Spleen (tissue), 11 donors: ENCODE results near the gene SMG6. TPM values are rescaled to one million over a fixed set of nuclear protein-coding genes. Genes with fewer than 3 reads are reported as not detected.

Experiments
- DNase-seq: peaks from one replicate; pipeline ENCODE4 v3.0.0-alpha.2; 2020
- H3K27ac ChIP-seq, 8 donors: fragments of 200-600 bp; sonication (generic) in 7 of 8; 1 replicate in 4 of 8; 2 replicates in 4 of 8; pipeline versions ENCODE4 v1.5.0 to v1.8.0; 2016 to 2021; ENCODE audit warnings: inconsistent platforms in 4 of 8, mild to moderate bottlenecking in 4 of 8, moderate library complexity in 1 of 8
- H3K27me3 ChIP-seq, 7 donors: fragments of 200-600 bp; sonication (generic) in 6 of 7; replicated peaks in 1 of 7; 1 replicate in 4 of 7; 2 replicates in 3 of 7; pipeline versions ENCODE4 v1.5.0 to v1.8.0; 2016 to 2021; ENCODE audit warnings: inconsistent platforms in 3 of 7, mild to moderate bottlenecking in 1 of 7
- H3K36me3 ChIP-seq, 6 donors: fragments of 200-600 bp; sonication (generic) in 5 of 6; 1 replicate in 4 of 6; 2 replicates in 2 of 6; pipeline versions ENCODE4 v1.5.0 to v1.8.0; 2016 to 2021; ENCODE audit warnings: inconsistent platforms in 2 of 6
- H3K4me1 ChIP-seq, 6 donors: fragments of 200-600 bp; sonication (generic) in 5 of 6; 1 replicate in 3 of 6; 2 replicates in 3 of 6; pipeline versions ENCODE4 v1.5.0 to v1.8.0; 2016 to 2021; ENCODE audit warnings: inconsistent platforms in 3 of 6
- H3K4me3 ChIP-seq, 8 donors: fragments of 200-600 bp; sonication (generic) in 7 of 8; 1 replicate in 4 of 8; 2 replicates in 4 of 8; pipeline versions ENCODE4 v1.5.0 to v1.8.0; 2016 to 2021; ENCODE audit warnings: inconsistent platforms in 4 of 8, mild to moderate bottlenecking in 4 of 8, moderate library complexity in 2 of 8
- H3K9me3 ChIP-seq, 8 donors: fragments of 200-600 bp; sonication (generic) in 7 of 8; 1 replicate in 4 of 8; 2 replicates in 4 of 8; pipeline versions ENCODE4 v1.5.0 to v1.8.0; 2016 to 2021; ENCODE audit warnings: inconsistent platforms in 4 of 8
- POLR2A ChIP-seq, 3 donors: fragments of 450-650 bp; IDR thresholded peaks; one replicate each; pipeline ENCODE4 v1.5.1; 2017; ENCODE audit warnings: antibody characterized with exemption in 3 of 3, mild to moderate bottlenecking in 1 of 3
- POLR2AphosphoS5 ChIP-seq, 3 donors: sonication (generic); formaldehyde crosslinking; IDR thresholded peaks; one replicate each; pipeline ENCODE4 v1.5.1; 2017; ENCODE audit warnings: antibody characterized with exemption in 3 of 3
- WGBS, 5 donors: extraction: QIAGEN DNeasy Blood & Tissue Kit in 3 of 5; methylation state at CpG; one replicate each; pipeline versions ENCODE4 v1.1.5 to v1.1.7; 2013 to 2018; 5-methylcytosine and 5-hydroxymethylcytosine counted together
- intact Hi-C: fragments of 100-400 bp; cut with DNase I; formaldehyde crosslinking; loops from one replicate; pipeline ENCODE4 v1.15.0; 2023; ENCODE audit warnings: low total_unique reads
- polyA plus RNA-seq, 3 donors: library from polyadenylated mRNA; stranded (reverse); fragments of 200-250 nt; gene quantifications; one replicate each; pipeline ENCODE4 v1.2.1, GENCODE V29; 2013
- total RNA-seq, 7 donors: library from RNA; depleted of rRNA in 3 of 7; stranded (reverse); fragments of >200 nt in 3 of 7; fragmentation: NEBNext Ultra II Directional in 4 of 7; extraction: Animal tissue kit (Norgen Biotek cat#: 25700) in 4 of 7; gene quantifications; one replicate each; pipeline versions ENCODE4 v1.1.0 to v1.2.1, GENCODE V29; 2016 to 2021
- TF ChIP-seq, protein P1 (sequence below), 11 experiments: fragments of 200-600 bp in 7 of 11; fragments of 450-650 bp in 4 of 11; sonication (generic) in 4 of 11; IDR thresholded peaks in 8 of 11; conservative IDR thresholded peaks in 3 of 11; 1 replicate in 7 of 11; 2 replicates in 4 of 11; pipeline versions ENCODE4 v1.4.0 to v1.8.0; 2016 to 2021; ENCODE audit warnings: antibody characterized with exemption in 11 of 11, inconsistent platforms in 4 of 11, mild to moderate bottlenecking in 1 of 11
- donor health status: healthy with polysubstance abuse.
- donor health status: DM: no; HTN: no; CAD: no; lungs with moderate emphysema.
- donor health status: DM: no; HTN: no; CAD: no.
- donor health status: Bipolar disorder and iron deficiency.
- donor health status: healthy.
- donor health status: DM: no; HTN: no; CAD: no.
- donor health status: DM: yes; HTN: yes; CAD: no.

SMG6 gene
- total and polyA plus RNA-seq, 10 donors: 9.7 to 44.2 (median 28.0) TPM

DNA sequence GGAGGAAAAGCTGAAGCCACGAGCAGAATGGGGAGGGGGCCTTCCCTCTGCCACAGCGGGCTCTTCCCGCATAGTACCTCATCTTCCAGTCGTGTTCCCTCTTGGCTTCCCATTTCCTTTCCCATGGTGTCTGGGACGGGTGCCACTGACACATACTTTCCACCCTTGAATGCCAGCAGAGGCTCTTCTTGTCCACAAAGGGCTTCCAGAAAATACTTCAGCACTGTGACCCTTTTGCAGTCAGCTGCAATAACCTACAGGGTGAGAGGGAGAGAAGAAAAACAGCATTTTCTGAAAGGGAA, 218.0 kb downstream of the SMG6 start:
- H3K27ac ChIP-seq: peak overlapping the region; percentile 42 to 90 (median 74)
- no peaks in the 10 kb centered on the region for H3K9me3 ChIP-seq
- DNase-seq: no peak
- TF ChIP-seq, protein P1, sequence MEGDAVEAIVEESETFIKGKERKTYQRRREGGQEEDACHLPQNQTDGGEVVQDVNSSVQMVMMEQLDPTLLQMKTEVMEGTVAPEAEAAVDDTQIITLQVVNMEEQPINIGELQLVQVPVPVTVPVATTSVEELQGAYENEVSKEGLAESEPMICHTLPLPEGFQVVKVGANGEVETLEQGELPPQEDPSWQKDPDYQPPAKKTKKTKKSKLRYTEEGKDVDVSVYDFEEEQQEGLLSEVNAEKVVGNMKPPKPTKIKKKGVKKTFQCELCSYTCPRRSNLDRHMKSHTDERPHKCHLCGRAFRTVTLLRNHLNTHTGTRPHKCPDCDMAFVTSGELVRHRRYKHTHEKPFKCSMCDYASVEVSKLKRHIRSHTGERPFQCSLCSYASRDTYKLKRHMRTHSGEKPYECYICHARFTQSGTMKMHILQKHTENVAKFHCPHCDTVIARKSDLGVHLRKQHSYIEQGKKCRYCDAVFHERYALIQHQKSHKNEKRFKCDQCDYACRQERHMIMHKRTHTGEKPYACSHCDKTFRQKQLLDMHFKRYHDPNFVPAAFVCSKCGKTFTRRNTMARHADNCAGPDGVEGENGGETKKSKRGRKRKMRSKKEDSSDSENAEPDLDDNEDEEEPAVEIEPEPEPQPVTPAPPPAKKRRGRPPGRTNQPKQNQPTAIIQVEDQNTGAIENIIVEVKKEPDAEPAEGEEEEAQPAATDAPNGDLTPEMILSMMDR (IDR thresholded peaks at IDR 0.05 in 8 of 11, conservative IDR thresholded peaks at IDR 0.05 in 3 of 11): no peak
- TF ChIP-seq POLR2A (IDR thresholded peaks at IDR 0.05) (no peak), POLR2AphosphoS5 (IDR thresholded peaks at IDR 0.05) (peak in 1 of 3 donors; percentile 47)
- H3K27me3 ChIP-seq: no peaks in the 10 kb centered on the region
- intact Hi-C loops: no loop called here
- WGBS, 5 donors: 40 to 71% (median 58%) methylated on average over 5 of the region's 5 CpGs
- H3K4me1 ChIP-seq: peaks cover 66 to 98% (median 82%) of the 10 kb centered on the region in 6 donors
- H3K4me3 ChIP-seq: no peak overlapping the region
- H3K36me3 ChIP-seq: peaks cover 0 to 34% (median 13%) of the 10 kb centered on the region in 6 donors

DNA sequence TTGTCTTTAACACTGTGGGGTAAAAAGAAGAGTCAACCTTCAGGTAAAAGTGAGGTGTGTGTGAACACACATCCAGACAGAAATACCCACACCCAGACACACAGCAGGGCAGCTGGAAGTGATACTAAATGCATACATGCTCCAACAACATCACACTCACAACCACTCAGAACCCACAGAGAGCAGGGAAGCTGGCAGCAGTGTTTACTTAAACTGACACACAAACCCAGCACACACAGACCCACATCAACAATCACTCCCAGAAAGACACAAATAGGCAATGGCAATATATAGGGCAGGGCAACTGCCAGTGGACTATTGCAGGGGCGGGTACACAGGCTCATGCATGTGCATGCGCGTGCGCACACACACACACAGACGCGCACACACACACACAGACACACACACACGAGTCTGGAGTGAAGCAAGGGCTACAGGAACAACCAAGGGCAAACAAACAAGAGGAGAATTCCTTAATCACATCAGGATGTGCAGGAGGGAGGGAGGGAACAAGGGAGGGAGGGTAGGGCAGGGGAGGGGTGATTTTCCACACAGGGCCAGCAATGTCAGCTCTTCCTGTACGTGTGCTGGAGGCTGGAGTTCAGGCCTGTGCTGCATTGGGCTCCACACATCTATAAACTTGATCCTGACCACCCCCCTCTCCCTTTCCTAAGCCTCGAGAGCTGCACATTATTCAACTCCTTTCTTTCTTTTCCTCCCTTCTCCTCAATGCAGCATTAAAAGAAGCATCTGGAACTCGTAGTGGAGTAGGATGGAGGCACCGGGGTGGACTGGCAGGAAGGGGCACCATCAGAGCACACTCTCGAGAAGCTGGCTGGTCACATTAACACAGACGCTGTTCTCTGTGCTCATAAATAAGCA, 218.6 kb downstream of the SMG6 start:
- Histone ChIP-seq H3K27me3 (no peaks in the 10 kb centered on the region), H3K4me1 (peaks cover 61 to 92% (median 76%) of the 10 kb centered on the region in 6 donors), H3K36me3 (peaks cover 0 to 40% (median 18%) of the 10 kb centered on the region in 6 donors), H3K4me3 (no peak overlapping the region), H3K9me3 (no peaks in the 10 kb centered on the region), H3K27ac (peak overlapping the region; percentile 44 to 90 (median 82))
- TF ChIP-seq, protein P1 (IDR thresholded peaks at IDR 0.05 in 8 of 11, conservative IDR thresholded peaks at IDR 0.05 in 3 of 11): no peak
- TF ChIP-seq POLR2AphosphoS5 (IDR thresholded peaks at IDR 0.05): peak in 2 of 3 donors; percentile 41 to 61
- DNase-seq: no peak
- intact Hi-C loops: no loop called here
- 51 to 76% (median 61%) methylated on average over 13 of the region's 13 CpGs for WGBS, 5 donors

DNA sequence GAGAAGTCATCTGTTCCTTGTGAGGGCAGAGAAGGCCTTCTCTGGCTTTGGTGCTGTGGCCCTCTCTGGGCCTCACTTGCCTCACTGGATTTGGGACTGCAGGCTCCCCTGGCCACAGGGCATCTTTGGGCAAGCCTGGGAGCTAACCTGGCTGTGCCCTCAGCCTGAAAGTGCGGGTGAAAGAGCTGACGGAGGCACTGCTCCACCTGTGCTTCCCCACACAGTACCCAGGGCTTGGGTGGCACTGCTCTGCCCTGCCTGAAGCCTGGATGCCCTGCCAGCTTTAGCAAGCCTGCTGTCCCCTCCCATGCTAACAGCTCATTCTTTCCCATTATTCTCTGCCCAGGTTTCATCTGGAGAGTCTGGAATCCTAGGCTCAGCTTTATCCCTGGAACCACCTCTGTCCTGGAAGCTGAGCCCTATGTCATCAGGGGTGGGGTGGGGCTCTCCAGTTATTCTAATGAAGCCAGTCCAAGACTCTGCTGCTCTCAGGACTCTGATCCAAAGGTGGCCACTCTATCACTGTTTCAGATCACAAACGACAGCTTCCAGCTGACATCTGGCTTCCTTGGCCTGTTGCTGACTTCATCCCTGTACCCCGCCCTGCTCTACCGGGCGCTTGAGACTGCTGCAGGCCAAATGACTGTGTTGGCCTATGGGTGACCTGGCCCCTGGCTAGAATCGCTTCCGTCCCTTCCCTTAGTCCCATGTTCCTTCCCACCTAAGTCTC, 219.4 kb downstream of the SMG6 start:
- H3K4me1 ChIP-seq: peaks cover 60 to 84% (median 69%) of the 10 kb centered on the region in 6 donors
- no peak for TF ChIP-seq POLR2AphosphoS5 (IDR thresholded peaks at IDR 0.05)
- peak; percentile 78 for DNase-seq

DNA sequence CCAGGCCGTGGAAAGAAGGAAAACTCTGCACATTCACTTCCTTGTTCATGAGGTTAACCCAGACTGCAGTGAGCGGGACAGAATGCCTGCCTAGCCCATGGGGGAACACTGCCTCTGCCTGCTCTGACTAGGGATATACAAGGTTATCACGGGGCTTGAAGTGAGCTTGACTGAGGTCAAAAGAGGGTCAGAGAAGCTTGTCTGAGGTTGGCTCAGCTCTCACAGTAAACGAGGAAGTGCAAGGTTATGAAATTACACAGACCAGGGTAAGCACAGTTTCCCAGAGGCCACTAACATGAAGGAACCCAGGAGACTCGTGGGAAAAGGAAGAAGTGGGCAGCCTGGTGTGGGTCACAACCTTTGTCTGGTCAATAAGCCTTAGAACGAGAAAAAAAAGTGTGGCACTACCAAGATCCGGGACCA, 220.0 kb downstream of the SMG6 start:
- Histone ChIP-seq H3K4me1 (peaks cover 55 to 78% (median 64%) of the 10 kb centered on the region in 6 donors), H3K27ac (peak overlapping the region; percentile 44 to 90 (median 82)), H3K9me3 (no peaks in the 10 kb centered on the region), H3K36me3 (peaks cover 0 to 54% (median 22%) of the 10 kb centered on the region in 6 donors), H3K4me3 (no peak overlapping the region), H3K27me3 (no peaks in the 10 kb centered on the region)
- WGBS, 5 donors: 15 to 29% (median 25%) methylated on average over 6 to 7 of the region's 7 CpGs
- intact Hi-C loops: no loop called here
- DNase-seq: no peak
- TF ChIP-seq POLR2A (IDR thresholded peaks at IDR 0.05) (no peak), POLR2AphosphoS5 (IDR thresholded peaks at IDR 0.05) (peak in 1 of 3 donors; percentile 76)
- TF ChIP-seq, protein P1 (IDR thresholded peaks at IDR 0.05 in 8 of 11, conservative IDR thresholded peaks at IDR 0.05 in 3 of 11): peak in 1 of 11 experiments; percentile 14

More for the DNA sequence above, 219.4 kb downstream of the SMG6 start:
- 61 to 67% (median 64%) methylated on average over 8 of the region's 8 CpGs for WGBS, 5 donors
- Histone ChIP-seq H3K27ac (peak overlapping the region; percentile 44 to 90 (median 82)), H3K36me3 (peaks cover 0 to 48% (median 20%) of the 10 kb centered on the region in 6 donors), H3K4me3 (no peak overlapping the region), H3K27me3 (no peaks in the 10 kb centered on the region), H3K9me3 (no peaks in the 10 kb centered on the region)
- intact Hi-C loops: no loop called here
